ENCODE results near the gene ZFP91. TPM values are rescaled to one million over a fixed set of nuclear protein-coding genes. Genes with fewer than 3 reads are reported as not detected.

Gene ZFP91
- total and polyA plus RNA-seq, 9 of the 15 experiments (the other 6 are each of a cell fraction or from before 2014, with no cell fraction given): 17.6 to 58.3 (median 34.0) TPM

DNA sequence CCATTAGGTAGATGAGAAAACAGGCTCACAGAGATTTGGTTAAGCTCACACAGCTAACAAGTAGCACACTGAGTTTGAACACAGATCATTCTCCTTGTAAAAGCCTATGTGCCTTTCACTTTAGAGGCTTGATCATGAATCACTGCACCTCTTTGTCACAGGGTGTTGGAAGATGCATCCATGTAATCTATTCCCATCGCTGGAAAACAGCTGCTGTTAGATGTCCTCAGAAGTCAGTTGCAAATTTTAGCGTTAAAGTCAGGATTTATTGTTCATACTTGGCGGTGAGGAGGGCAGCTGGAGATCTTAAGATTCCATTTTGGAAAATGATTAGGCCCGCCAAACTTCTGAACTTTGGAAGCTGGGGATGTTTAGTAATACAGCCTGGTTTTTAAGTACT lies 46.2 kb downstream of the ZFP91 start:
- intact Hi-C loops (cut with micrococcal nuclease): no loop called here

More for the DNA sequence above, 46.2 kb downstream of the ZFP91 start:
- no TSS peak for BruUV-seq (replicated peaks)
- H3K27ac ChIP-seq (ENCODE audit: extremely low read depth, low read depth, low read length): no peak overlapping the region
- no peaks in the 10 kb centered on the region for H3K79me2 ChIP-seq (ENCODE audit: control insufficient read depth, insufficient read depth, low read length)
- no peaks in the 10 kb centered on the region for H3K9me3 ChIP-seq (replicated peaks; ENCODE audit: control insufficient read depth, insufficient read depth, low read depth, low read length)
- peaks cover 76% of the 10 kb centered on the region for H3K36me3 ChIP-seq (ENCODE audit: control insufficient read depth, insufficient read depth, low read length)
- no peaks in the 10 kb centered on the region for H3K9me1 ChIP-seq (ENCODE audit: control insufficient read depth, insufficient read depth, low read length)
- in situ Hi-C loops (cut with MboI): loop anchor here (25.0 kb wide), 1 partner anchor 512 kb away; the partner anchor contains the start of gene FAM111A
- TF ChIP-seq, protein P1, sequence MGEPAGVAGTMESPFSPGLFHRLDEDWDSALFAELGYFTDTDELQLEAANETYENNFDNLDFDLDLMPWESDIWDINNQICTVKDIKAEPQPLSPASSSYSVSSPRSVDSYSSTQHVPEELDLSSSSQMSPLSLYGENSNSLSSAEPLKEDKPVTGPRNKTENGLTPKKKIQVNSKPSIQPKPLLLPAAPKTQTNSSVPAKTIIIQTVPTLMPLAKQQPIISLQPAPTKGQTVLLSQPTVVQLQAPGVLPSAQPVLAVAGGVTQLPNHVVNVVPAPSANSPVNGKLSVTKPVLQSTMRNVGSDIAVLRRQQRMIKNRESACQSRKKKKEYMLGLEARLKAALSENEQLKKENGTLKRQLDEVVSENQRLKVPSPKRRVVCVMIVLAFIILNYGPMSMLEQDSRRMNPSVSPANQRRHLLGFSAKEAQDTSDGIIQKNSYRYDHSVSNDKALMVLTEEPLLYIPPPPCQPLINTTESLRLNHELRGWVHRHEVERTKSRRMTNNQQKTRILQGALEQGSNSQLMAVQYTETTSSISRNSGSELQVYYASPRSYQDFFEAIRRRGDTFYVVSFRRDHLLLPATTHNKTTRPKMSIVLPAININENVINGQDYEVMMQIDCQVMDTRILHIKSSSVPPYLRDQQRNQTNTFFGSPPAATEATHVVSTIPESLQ (CRISPR knock-in tag; IDR thresholded peaks at IDR 0.05): no peak
- TF ChIP-seq SRSF3 (IDR thresholded peaks at IDR 0.05; ENCODE audit: insufficient read depth, low read length) (no peak), ZNF764 (CRISPR knock-in tag; IDR thresholded peaks at IDR 0.05; ENCODE audit: low read depth) (no peak), NFRKB (IDR thresholded peaks at IDR 0.05; ENCODE audit: low read depth) (no peak), U2AF1 (optimal IDR thresholded peaks at IDR 0.05; ENCODE audit: low read depth, low read length) (no peak), NCOA4 (IDR thresholded peaks at IDR 0.05; ENCODE audit: partially characterized antibody) (no peak), RBM25 (IDR thresholded peaks at IDR 0.05; ENCODE audit: low read depth, low read length, severe bottlenecking) (no peak), RBBP5 (IDR thresholded peaks at IDR 0.05; ENCODE audit: borderline replicate concordance, insufficient read depth, low read length, poor library complexity, severe bottlenecking) (no peak), HMGN3 (IDR thresholded peaks at IDR 0.05; ENCODE audit: borderline replicate concordance, extremely low read depth, insufficient read length, low read depth, low read length) (no peak), ZNF143 (CRISPR knock-in tag; IDR thresholded peaks at IDR 0.05) (no peak), CREM (IDR thresholded peaks at IDR 0.05; ENCODE audit: low read depth) (no peak), KDM2B (CRISPR knock-in tag; IDR thresholded peaks at IDR 0.05) (no peak)
- TF ChIP-seq, protein P2, sequence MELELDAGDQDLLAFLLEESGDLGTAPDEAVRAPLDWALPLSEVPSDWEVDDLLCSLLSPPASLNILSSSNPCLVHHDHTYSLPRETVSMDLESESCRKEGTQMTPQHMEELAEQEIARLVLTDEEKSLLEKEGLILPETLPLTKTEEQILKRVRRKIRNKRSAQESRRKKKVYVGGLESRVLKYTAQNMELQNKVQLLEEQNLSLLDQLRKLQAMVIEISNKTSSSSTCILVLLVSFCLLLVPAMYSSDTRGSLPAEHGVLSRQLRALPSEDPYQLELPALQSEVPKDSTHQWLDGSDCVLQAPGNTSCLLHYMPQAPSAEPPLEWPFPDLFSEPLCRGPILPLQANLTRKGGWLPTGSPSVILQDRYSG (tag; conservative IDR thresholded peaks at IDR 0.05; ENCODE audit: low read depth): no peak
- H3K4me2 ChIP-seq (ENCODE audit: insufficient read depth, low read length): no peak overlapping the region
- no peaks in the 10 kb centered on the region for H4K20me1 ChIP-seq (replicated peaks; ENCODE audit: control insufficient read depth, insufficient read depth, low read length)
- ChIA-PET POLR2A (no interaction called here), CTCF (ENCODE audit: low intra/inter-chr PET ratio) (no interaction called here)
- no peak for ATAC-seq
- H2AFZ ChIP-seq (ENCODE audit: low read depth, low read length): no peak overlapping the region
- WGBS (ENCODE audit: insufficient coverage, low coverage, missing lambda C conversion rate): 90% methylated on average over 4 of the region's 4 CpGs
- no peak for DNase-seq (ENCODE audit: extremely low read depth in 1 of 4, low spot score in 3 of 4)
- no peak overlapping the region for H3K4me3 ChIP-seq
- no peaks in the 10 kb centered on the region for H3K27me3 ChIP-seq (ENCODE audit: control insufficient read depth in 2 of 2, insufficient read depth in 2 of 2, low read length in 2 of 2)
- FAIRE-seq: no peak
- no peak overlapping the region for H3K9ac ChIP-seq (ENCODE audit: insufficient read depth in 1 of 2, low read depth in 2 of 2, low read length in 2 of 2)
- no peaks in the 10 kb centered on the region for H3K4me1 ChIP-seq (replicated peaks in 1 of 2; ENCODE audit: control insufficient read depth in 2 of 2, insufficient read depth in 2 of 2, low read length in 2 of 2)

Data from K562 (cell line).